Measurements from ENCODE around the gene NLN.

DNA sequence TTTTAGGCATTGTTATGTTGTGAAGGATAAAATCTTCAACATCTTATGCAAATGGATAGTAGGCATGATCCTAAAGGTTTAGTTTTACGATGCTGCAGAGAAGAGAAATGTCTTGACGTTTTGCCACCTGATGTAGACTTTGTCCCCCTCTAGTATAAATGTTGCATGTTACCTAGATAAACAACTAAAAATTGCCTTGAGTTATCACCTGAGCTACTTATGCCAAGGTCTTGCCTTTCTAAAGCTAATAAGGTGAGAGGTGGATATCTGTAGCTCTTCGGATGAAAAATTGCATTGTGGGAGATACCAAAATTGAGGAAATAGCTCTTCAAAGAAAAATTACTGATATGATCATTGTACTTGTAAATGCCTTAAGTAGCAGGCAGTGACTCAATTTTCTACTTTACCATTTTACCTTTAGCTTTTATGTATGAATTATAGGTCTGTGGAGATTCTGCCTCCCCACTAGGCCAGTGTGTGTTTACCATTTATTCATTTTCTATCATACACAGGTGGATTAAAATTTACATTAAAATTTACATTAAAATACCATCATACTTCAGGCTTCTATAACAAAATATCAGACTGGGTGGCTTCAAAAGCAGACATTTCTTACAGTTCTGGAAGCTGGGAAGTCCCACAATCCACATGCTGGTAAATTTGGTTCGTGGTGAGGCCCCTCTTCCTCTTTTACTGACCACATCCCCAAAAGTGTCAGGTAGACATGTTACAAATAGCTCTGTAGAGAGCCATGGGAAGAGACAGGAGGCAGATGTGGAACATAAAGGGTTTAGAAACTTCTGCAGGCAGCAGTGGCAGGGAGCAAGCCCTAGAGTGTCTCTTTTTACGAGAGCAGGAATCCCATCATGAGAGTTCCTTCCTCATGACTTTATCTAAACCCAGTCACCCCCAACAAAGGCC is 103.7 kb downstream of the NLN start:
- TF ChIP-seq, protein P1, sequence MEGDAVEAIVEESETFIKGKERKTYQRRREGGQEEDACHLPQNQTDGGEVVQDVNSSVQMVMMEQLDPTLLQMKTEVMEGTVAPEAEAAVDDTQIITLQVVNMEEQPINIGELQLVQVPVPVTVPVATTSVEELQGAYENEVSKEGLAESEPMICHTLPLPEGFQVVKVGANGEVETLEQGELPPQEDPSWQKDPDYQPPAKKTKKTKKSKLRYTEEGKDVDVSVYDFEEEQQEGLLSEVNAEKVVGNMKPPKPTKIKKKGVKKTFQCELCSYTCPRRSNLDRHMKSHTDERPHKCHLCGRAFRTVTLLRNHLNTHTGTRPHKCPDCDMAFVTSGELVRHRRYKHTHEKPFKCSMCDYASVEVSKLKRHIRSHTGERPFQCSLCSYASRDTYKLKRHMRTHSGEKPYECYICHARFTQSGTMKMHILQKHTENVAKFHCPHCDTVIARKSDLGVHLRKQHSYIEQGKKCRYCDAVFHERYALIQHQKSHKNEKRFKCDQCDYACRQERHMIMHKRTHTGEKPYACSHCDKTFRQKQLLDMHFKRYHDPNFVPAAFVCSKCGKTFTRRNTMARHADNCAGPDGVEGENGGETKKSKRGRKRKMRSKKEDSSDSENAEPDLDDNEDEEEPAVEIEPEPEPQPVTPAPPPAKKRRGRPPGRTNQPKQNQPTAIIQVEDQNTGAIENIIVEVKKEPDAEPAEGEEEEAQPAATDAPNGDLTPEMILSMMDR (tag by site-specific recombination; IDR thresholded peaks at IDR 0.05), result no peak
- TF ChIP-seq PRDM6 (tag by site-specific recombination; IDR thresholded peaks at IDR 0.05) (no peak), ZNF510 (tag by site-specific recombination; IDR thresholded peaks at IDR 0.05; ENCODE audit: insufficient replicate concordance) (no peak)
